Endothelial cell of umbilical vein (primary cell): Measurements from ENCODE around the gene MACROH2A1.

Experiments used
- CTCF ChIP-seq, 2 donors: IDR thresholded peaks; 1 replicate in 1 of 2; 2 replicates in 1 of 2; pipeline ENCODE4 v1.5.1; 2011; ENCODE audit warnings: low read length in 2 of 2, mild to moderate bottlenecking in 2 of 2, moderate library complexity in 2 of 2, control low read depth in 1 of 2, inconsistent platforms in 1 of 2, low read depth in 1 of 2; ENCODE audit not compliant: insufficient read depth in 1 of 2; ENCODE audit errors: extremely low read depth in 1 of 2
- GATA2 ChIP-seq: IDR thresholded peaks from 2 replicates; pipeline ENCODE4 v1.7.0; 2011; ENCODE audit warnings: low read depth, mild to moderate bottlenecking, moderate library complexity, mixed read lengths, low read length; ENCODE audit not compliant: insufficient read length, insufficient read depth
- JUN ChIP-seq: IDR thresholded peaks from 2 replicates; pipeline ENCODE4 v1.6.1; 2011; ENCODE audit warnings: borderline replicate concordance, low read depth; ENCODE audit not compliant: insufficient read length, insufficient read depth
- POLR2A ChIP-seq: IDR thresholded peaks from 2 replicates; pipeline ENCODE4 v1.6.1; 2012; ENCODE audit warnings: low read depth, mild to moderate bottlenecking, control low read depth, low read length

DNA sequence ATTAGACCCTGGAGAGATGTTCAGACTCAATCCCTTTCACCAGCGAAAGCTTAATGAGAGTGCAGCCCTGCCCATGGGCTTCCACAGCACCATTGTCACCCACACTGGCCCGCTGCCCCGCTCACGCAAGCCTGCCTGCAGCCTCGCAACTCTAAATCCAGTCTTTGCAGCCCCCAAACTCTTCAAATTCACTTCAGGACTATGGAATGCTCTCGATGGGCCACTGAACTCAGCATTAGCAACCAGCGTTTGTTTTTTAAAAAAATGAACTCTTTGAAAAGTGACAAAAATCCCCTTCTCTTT is 31.1 kb upstream of the MACROH2A1 start:
- TF ChIP-seq CTCF (IDR thresholded peaks at IDR 0.05; ENCODE audit: extremely low read depth in 1 of 2, insufficient read depth in 1 of 2, low read depth in 1 of 2, low read length in 2 of 2): no peak
- no peak for TF ChIP-seq POLR2A
- TF ChIP-seq JUN: no peak
- no peak for TF ChIP-seq GATA2
